A549 (cell line): Measurements from ENCODE around the gene MFNG. TPM values are rescaled to one million over a fixed set of nuclear protein-coding genes. Genes with fewer than 3 reads are reported as not detected.
A peak's percentile ranks its signal among the peaks of the same experiment; 100 is the strongest.

Source experiments
- ATAC-seq, 2 experiments: fragments of 200-7000 bp in 1 of 2; fragments of >200 bp in 1 of 2; cut with Nextera tagmentation in 1 of 2; cut with Tn5 transposase in 1 of 2; 3 replicates each; pipeline versions ENCODE4 v1.8.0 to v1.9.1; 2018 to 2020; ENCODE audit warnings: mild to moderate bottlenecking in 1 of 2, moderate library complexity in 1 of 2
- CTCF ChIA-PET: fragments of 300-600 bp; sonication (Branson Sonifier 250); formaldehyde crosslinking; extraction: SDS; loops from one replicate; lab custom pipeline; 2021; ENCODE audit warnings: antibody characterized with exemption, inconsistent platforms; lab: Yijun Ruan, JAX
- POLR2A ChIA-PET: fragments of 350-600 bp; formaldehyde crosslinking; extraction: SDS; loops from one replicate; lab custom pipeline; 2021; ENCODE audit warnings: antibody characterized with exemption, inconsistent platforms; lab: Yijun Ruan, JAX
- DNase-seq, 2 experiments: peaks; one replicate each; pipeline versions ENCODE4 v3.0.0 to v3.0.0-alpha.2; 2011 to 2016; ENCODE audit warnings: low read depth in 1 of 2, low spot score in 1 of 2
- FAIRE-seq: peaks from 2 replicates; lab custom pipeline; 2011; peaks lifted over from hg19 to GRCh38; lab: Jason Lieb, UNC
- H3K27ac ChIP-seq, 2 experiments: fragments of >200 bp; sonication (Bioruptor Twin); formaldehyde crosslinking; 3 replicates each; pipeline ENCODE4 v1.5.1; 2016 to 2017
- H3K4me1 ChIP-seq: fragments of >200 bp; sonication (Bioruptor Twin); formaldehyde crosslinking; 3 replicates; pipeline ENCODE4 v1.6.1; 2016
- H3K4me2 ChIP-seq: fragments of >200 bp; sonication (Bioruptor Twin); formaldehyde crosslinking; 3 replicates; pipeline ENCODE4 v1.6.1; 2016
- H3K4me3 ChIP-seq: fragments of >200 bp; sonication (Bioruptor Twin); formaldehyde crosslinking; 3 replicates; pipeline ENCODE4 v1.5.1; 2016
- H3K9me3 ChIP-seq: fragments of >200 bp; sonication (Bioruptor Twin); formaldehyde crosslinking; 3 replicates; pipeline ENCODE4 v1.6.1; 2016
- BCL3 ChIP-seq: fragments of >200 bp; sonication (Bioruptor Twin); formaldehyde crosslinking; IDR thresholded peaks from 3 replicates; pipeline ENCODE4 v1.6.1; 2016
- CBX2 ChIP-seq: fragments of 200-600 bp; sonication (generic); IDR thresholded peaks from 2 replicates; pipeline ENCODE4 v1.6.1; 2016; ENCODE audit warnings: low read depth, mild to moderate bottlenecking, borderline replicate concordance
- CBX8 ChIP-seq: fragments of 200-600 bp; sonication (generic); IDR thresholded peaks from 2 replicates; pipeline ENCODE4 v1.6.1; 2016
- CEBPB ChIP-seq, 2 experiments: fragments of >200 bp in 1 of 2; sonication (Bioruptor Twin) in 1 of 2; formaldehyde crosslinking in 1 of 2; IDR thresholded peaks; 2 replicates each; pipeline ENCODE4 v1.6.1; 2012 to 2016
- CHD4 ChIP-seq: fragments of 200-600 bp; sonication (generic); IDR thresholded peaks from 2 replicates; pipeline ENCODE4 v1.6.1; 2016; ENCODE audit warnings: antibody characterized with exemption, mild to moderate bottlenecking, borderline replicate concordance
- EHMT2 ChIP-seq: fragments of 200-600 bp; sonication (generic); IDR thresholded peaks from 2 replicates; pipeline ENCODE4 v1.6.1; 2016; ENCODE audit warnings: antibody characterized with exemption, low read depth, mild to moderate bottlenecking, moderate library complexity
- EP300 ChIP-seq, 2 experiments: fragments of >200 bp; sonication (Bioruptor Twin); formaldehyde crosslinking; IDR thresholded peaks; 2 replicates in 1 of 2; 3 replicates in 1 of 2; pipeline ENCODE4 v1.6.1; 2016 to 2017
- ESRRA ChIP-seq: fragments of 150-350 bp; IDR thresholded peaks from 2 replicates; pipeline ENCODE4 v1.6.1; 2014; ENCODE audit warnings: mild to moderate bottlenecking, low read length, borderline replicate concordance
- FOSB ChIP-seq: fragments of 250-450 bp; sonication (Bioruptor Pico); IDR thresholded peaks from 2 replicates; pipeline ENCODE4 v1.5.0; 2020; ENCODE audit warnings: mild to moderate bottlenecking, moderate library complexity
- FOXS1 ChIP-seq: fragments of 250-450 bp; sonication (Bioruptor Pico); IDR thresholded peaks from 2 replicates; pipeline ENCODE4 v1.5.0; 2020; ENCODE audit warnings: mild to moderate bottlenecking, moderate library complexity
- GATA3 ChIP-seq: IDR thresholded peaks from 2 replicates; pipeline ENCODE4 v1.6.1; 2012; ENCODE audit warnings: borderline replicate concordance
- HDAC2 ChIP-seq: fragments of 200-600 bp; sonication (generic); IDR thresholded peaks from 2 replicates; pipeline ENCODE4 v1.6.1; 2016
- HEYL ChIP-seq: fragments of 250-450 bp; sonication (Bioruptor Pico); IDR thresholded peaks from 2 replicates; pipeline ENCODE4 v1.8.0; 2021; ENCODE audit warnings: mild to moderate bottlenecking, moderate library complexity
- HOXA7 ChIP-seq: fragments of 250-450 bp; sonication (Bioruptor Pico); IDR thresholded peaks from 2 replicates; pipeline ENCODE4 v1.5.0; 2020; ENCODE audit warnings: mild to moderate bottlenecking, moderate library complexity
- HOXB13 ChIP-seq: fragments of 250-450 bp; sonication (Bioruptor Pico); IDR thresholded peaks from 2 replicates; pipeline ENCODE4 v1.5.0; 2020; ENCODE audit warnings: low read depth, mild to moderate bottlenecking, moderate library complexity
- JUN ChIP-seq, 2 experiments: fragments of >200 bp; sonication (Bioruptor Twin); formaldehyde crosslinking; IDR thresholded peaks; 2 replicates in 1 of 2; 3 replicates in 1 of 2; pipeline ENCODE4 v1.6.1; 2016 to 2017
- JUNB ChIP-seq: fragments of >200 bp; sonication (Bioruptor Twin); formaldehyde crosslinking; IDR thresholded peaks from 2 replicates; pipeline ENCODE4 v1.6.1; 2016
- KDM5A ChIP-seq: fragments of 200-600 bp; sonication (generic); IDR thresholded peaks from 2 replicates; pipeline ENCODE4 v1.6.1; 2016; ENCODE audit warnings: antibody characterized with exemption, mild to moderate bottlenecking
- MAX ChIP-seq: IDR thresholded peaks from 2 replicates; pipeline ENCODE4 v1.6.1; 2012
- MYC ChIP-seq: IDR thresholded peaks from 2 replicates; pipeline ENCODE4 v1.6.1; 2012; ENCODE audit warnings: mild to moderate bottlenecking, inconsistent platforms, low read length, improper control_type of control experiment, borderline replicate concordance
- NFE2L2 ChIP-seq: fragments of 150-350 bp; conservative IDR thresholded peaks from 2 replicates; pipeline ENCODE4 v1.6.1; 2014; ENCODE audit warnings: low read length
- NPAS2 ChIP-seq: fragments of 250-450 bp; sonication (Bioruptor Pico); IDR thresholded peaks from 2 replicates; pipeline ENCODE4 v1.8.0; 2022; ENCODE audit warnings: mild to moderate bottlenecking, moderate library complexity, borderline replicate concordance
- PHF8 ChIP-seq: fragments of 200-600 bp; sonication (generic); IDR thresholded peaks from 2 replicates; pipeline ENCODE4 v1.6.1; 2016; ENCODE audit warnings: low read depth, mild to moderate bottlenecking, antibody characterized with exemption, moderate library complexity, borderline replicate concordance
- POLR2A ChIP-seq: IDR thresholded peaks from 2 replicates; pipeline ENCODE4 v1.6.1; 2012; ENCODE audit warnings: mild to moderate bottlenecking, low read length
- RAD21 ChIP-seq, 2 experiments: fragments of >200 bp in 1 of 2; sonication (Bioruptor Twin) in 1 of 2; formaldehyde crosslinking in 1 of 2; IDR thresholded peaks in 1 of 2; conservative IDR thresholded peaks in 1 of 2; 2 replicates in 1 of 2; 3 replicates in 1 of 2; pipeline ENCODE4 v1.6.1; 2012 to 2018; ENCODE audit warnings: inconsistent platforms in 1 of 2
- RARB ChIP-seq: fragments of 250-450 bp; sonication (Bioruptor Pico); IDR thresholded peaks from 2 replicates; pipeline ENCODE4 v1.8.0; 2021; ENCODE audit warnings: mild to moderate bottlenecking, moderate library complexity
- RCOR1 ChIP-seq: fragments of 150-350 bp; IDR thresholded peaks from 2 replicates; pipeline ENCODE4 v1.6.1; 2014; ENCODE audit warnings: antibody characterized with exemption, low read length, low read depth
- RFX5 ChIP-seq: fragments of 450-650 bp; IDR thresholded peaks from 2 replicates; pipeline ENCODE4 v1.7.1; 2014; ENCODE audit warnings: antibody characterized with exemption, mild to moderate bottlenecking, moderate library complexity
- RNF2 ChIP-seq: fragments of 200-600 bp; sonication (generic); IDR thresholded peaks from 2 replicates; pipeline ENCODE4 v1.6.1; 2016; ENCODE audit warnings: low read depth, mild to moderate bottlenecking, antibody characterized with exemption, moderate library complexity, borderline replicate concordance
- SMC3 ChIP-seq: fragments of >200 bp; sonication (Bioruptor Twin); formaldehyde crosslinking; IDR thresholded peaks from 3 replicates; pipeline ENCODE4 v1.6.1; 2018; ENCODE audit warnings: inconsistent platforms
- SREBF2 ChIP-seq: fragments of 450-650 bp; IDR thresholded peaks from 2 replicates; pipeline ENCODE4 v1.6.1; 2014; ENCODE audit warnings: mild to moderate bottlenecking, moderate library complexity
- TFCP2L1 ChIP-seq: fragments of 250-450 bp; sonication (Bioruptor Pico); IDR thresholded peaks from 2 replicates; pipeline ENCODE4 v1.5.0; 2021; ENCODE audit warnings: mild to moderate bottlenecking
- ZC3H11A ChIP-seq: fragments of 450-650 bp; IDR thresholded peaks from 2 replicates; pipeline ENCODE4 v1.6.1; 2014; ENCODE audit warnings: antibody characterized with exemption, mild to moderate bottlenecking
- ZNF302 ChIP-seq: fragments of 250-450 bp; sonication (Bioruptor Pico); IDR thresholded peaks from 2 replicates; pipeline ENCODE4 v1.9.0; 2021; ENCODE audit warnings: inconsistent platforms, mild to moderate bottlenecking, moderate library complexity
- WGBS: methylation state at CpG from one replicate; pipeline ENCODE4 v1.1.6; 2017; ENCODE audit errors: missing lambda C conversion rate; 5-methylcytosine and 5-hydroxymethylcytosine counted together
- polyA plus RNA-seq, 4 experiments: library from polyadenylated mRNA; depleted of rRNA in 3 of 4; stranded (reverse); fragments of >200 nt; fragmentation: RNase III in 1 of 4; extraction: RNeasy Plus Mini Kit Qiagen cat#74134 plus additional on column Dnase treatment in 1 of 4; gene quantifications; 2 replicates in 3 of 4; 3 replicates in 1 of 4; pipeline ENCODE4 v1.2.3, GENCODE V29; 2011 to 2017
- TF ChIP-seq, protein P1 (sequence below): fragments of 150-350 bp; IDR thresholded peaks from 2 replicates; pipeline ENCODE4 v1.6.1; 2014; ENCODE audit warnings: low read depth, mild to moderate bottlenecking, low read length
- TF ChIP-seq, protein P2 (sequence below): fragments of >200 bp; sonication (Bioruptor Twin); formaldehyde crosslinking; IDR thresholded peaks from 2 replicates; pipeline ENCODE4 v1.6.1; 2016

The MFNG gene
- polyA plus RNA-seq, 2 of the 4 experiments (the other 2 are of a cell fraction): 1.2 to 1.8 TPM

- ATAC-seq (peak; percentile 18 to 25; a peak in 3 of 6 replicates), DNase-seq (no peak), FAIRE-seq (no peak)
- TF ChIP-seq GATA3 (no peak), BCL3 (no peak), CHD4 (no peak), HOXA7 (CRISPR knock-in tag) (no peak), FOSB (CRISPR knock-in tag) (no peak), ESRRA (no peak), SMC3 (no peak), HOXB13 (CRISPR knock-in tag) (no peak), CEBPB (IDR thresholded peaks at IDR 0.05) (no peak), FOXS1 (CRISPR knock-in tag) (no peak), MYC (no peak), CBX8 (no peak), RARB (no peak)
- TF ChIP-seq, protein P1, sequence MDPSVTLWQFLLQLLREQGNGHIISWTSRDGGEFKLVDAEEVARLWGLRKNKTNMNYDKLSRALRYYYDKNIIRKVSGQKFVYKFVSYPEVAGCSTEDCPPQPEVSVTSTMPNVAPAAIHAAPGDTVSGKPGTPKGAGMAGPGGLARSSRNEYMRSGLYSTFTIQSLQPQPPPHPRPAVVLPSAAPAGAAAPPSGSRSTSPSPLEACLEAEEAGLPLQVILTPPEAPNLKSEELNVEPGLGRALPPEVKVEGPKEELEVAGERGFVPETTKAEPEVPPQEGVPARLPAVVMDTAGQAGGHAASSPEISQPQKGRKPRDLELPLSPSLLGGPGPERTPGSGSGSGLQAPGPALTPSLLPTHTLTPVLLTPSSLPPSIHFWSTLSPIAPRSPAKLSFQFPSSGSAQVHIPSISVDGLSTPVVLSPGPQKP: no peak
- Histone ChIP-seq H3K4me1 (peaks cover 33% of the 10 kb centered on the region), H3K4me2 (peak overlapping the region; percentile 96), H3K4me3 (no peak overlapping the region), H3K27ac (peak overlapping the region; percentile 91 to 99), H3K9me3 (peaks cover 9% of the 10 kb centered on the region)
- CTCF ChIA-PET: interaction anchor here (0.8 to 7.2 kb wide), 22 partner anchors 8 to 195 kb away, joined by 3 to 134 read pairs (median 6); partner anchors contain the start of gene MFNG
- 67% methylated on average over 13 of the region's 14 CpGs for WGBS
- POLR2A ChIA-PET: no interaction called here
Measured at GRCh38 chr22:37455896-37456295, 30.3 kb downstream of the MFNG start.

DNA sequence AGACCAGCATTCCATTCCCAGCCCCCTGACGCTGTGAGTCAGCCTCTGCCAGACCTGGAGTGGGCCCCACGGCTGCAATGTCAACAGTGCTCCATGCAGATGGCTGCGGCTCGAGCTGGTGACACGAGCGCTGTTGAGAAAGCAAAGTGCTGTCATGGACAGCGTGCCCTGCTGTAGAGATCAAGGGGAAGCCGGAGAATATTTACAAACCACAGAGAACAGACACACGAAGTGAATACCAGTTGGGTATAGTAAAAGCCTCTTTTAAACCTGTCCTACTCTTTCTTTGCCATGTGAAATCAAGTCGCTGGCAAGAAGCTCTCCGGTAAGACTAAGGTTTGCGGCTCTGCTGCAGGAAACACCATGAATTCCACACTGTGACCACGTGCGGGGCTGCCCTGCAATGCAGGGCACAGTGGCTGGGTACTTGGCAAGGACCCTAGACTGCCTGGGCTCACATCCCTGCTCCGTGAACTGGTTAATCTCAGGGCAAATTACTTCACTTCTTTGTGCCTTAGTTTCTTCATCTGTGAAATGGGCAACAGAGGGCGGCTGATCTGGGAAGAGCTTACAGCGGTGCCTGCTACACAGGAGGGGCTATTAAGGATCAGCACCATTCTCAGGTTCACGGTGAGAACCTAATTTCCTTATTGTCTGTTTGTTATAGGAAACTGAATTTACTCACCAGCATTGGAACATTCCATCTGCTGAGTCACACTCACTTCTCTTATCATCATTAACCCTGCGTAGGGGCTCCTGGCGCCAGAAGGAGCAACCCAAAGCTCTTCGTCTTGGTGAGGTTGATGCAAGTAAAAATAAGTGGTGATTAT is 31.1 kb downstream of the MFNG start:
- 6% methylated on average over 20 of the region's 21 CpGs for WGBS
- peak; percentile 70 to 79 for ATAC-seq
- DNase-seq: peak; percentile 55 to 83
- CTCF ChIA-PET: interaction anchor here (0.8 to 7.2 kb wide), 17 partner anchors 9 to 289 kb away, joined by 3 to 134 read pairs (median 6); no protein-coding TSS in a partner anchor
- H3K4me3 ChIP-seq: peak overlapping the region; percentile 31; the same call in 2 of the 3 replicates
- H3K4me1 ChIP-seq: peaks cover 33% of the 10 kb centered on the region
- peaks cover 9% of the 10 kb centered on the region for H3K9me3 ChIP-seq
- POLR2A ChIA-PET: no interaction called here
- peak overlapping the region; percentile 96 for H3K4me2 ChIP-seq
- peak overlapping the region; percentile 91 to 99 for H3K27ac ChIP-seq
- no peak for FAIRE-seq
- peak; percentile 34 for TF ChIP-seq NFE2L2
- no peak for TF ChIP-seq TFCP2L1 (CRISPR knock-in tag)
- no peak for TF ChIP-seq NPAS2 (CRISPR knock-in tag)
- TF ChIP-seq RAD21 (conservative IDR thresholded peaks at IDR 0.05 in 1 of 2, IDR thresholded peaks at IDR 0.05 in 1 of 2): 0 out of 5 replicates have a peak, but pooled peaks of 1 of the 2 experiments have one; percentile 17
- no peak for TF ChIP-seq SREBF2
- TF ChIP-seq HDAC2: peak; percentile 79; the same call in 1 of the 2 replicates
- no peak for TF ChIP-seq CBX8
- no peak for TF ChIP-seq CBX2
- TF ChIP-seq POLR2A: no peak
- TF ChIP-seq SMC3: 0 out of 3 replicates have a peak, but pooled peaks have one; percentile 13
- peak; percentile 83 for TF ChIP-seq CHD4
- TF ChIP-seq RCOR1: 0 out of 2 replicates have a peak, but pooled peaks have one; percentile 39
- peak; percentile 42; the same call in 1 of the 2 replicates for TF ChIP-seq GATA3
- no peak for TF ChIP-seq KDM5A
- TF ChIP-seq PHF8: no peak
- TF ChIP-seq HEYL (CRISPR knock-in tag): no peak
- no peak for TF ChIP-seq ZNF302 (CRISPR knock-in tag)
- peak in 1 of 2 experiments; percentile 19; a peak in 2 of 5 replicates for TF ChIP-seq EP300 (IDR thresholded peaks at IDR 0.05)
- TF ChIP-seq RFX5: no peak
- no peak for TF ChIP-seq FOXS1 (CRISPR knock-in tag)
- no peak for TF ChIP-seq ZC3H11A
- no peak for TF ChIP-seq EHMT2
- TF ChIP-seq, protein P2, sequence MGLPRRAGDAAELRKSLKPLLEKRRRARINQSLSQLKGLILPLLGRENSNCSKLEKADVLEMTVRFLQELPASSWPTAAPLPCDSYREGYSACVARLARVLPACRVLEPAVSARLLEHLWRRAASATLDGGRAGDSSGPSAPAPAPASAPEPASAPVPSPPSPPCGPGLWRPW: no peak
- peak; percentile 86 for TF ChIP-seq MAX
- no peak for TF ChIP-seq FOSB (CRISPR knock-in tag)
- peak; percentile 56; the same call in 1 of the 2 replicates for TF ChIP-seq JUNB
- 0 out of 5 replicates have a peak, but pooled peaks of 1 of the 2 experiments have one; percentile 19 for TF ChIP-seq JUN (IDR thresholded peaks at IDR 0.05)
- TF ChIP-seq RNF2: no peak
